Daoy (cell line): ENCODE results near the gene PIH1D1. TPM values are rescaled to one million over a fixed set of nuclear protein-coding genes. Genes with fewer than 3 reads are reported as not detected.

Experiments used
- DNase-seq: peaks from one replicate; pipeline ENCODE4 v3.0.0-alpha.2; 2015; ENCODE audit warnings: low read depth
- total RNA-seq: library from RNA; depleted of rRNA; stranded (reverse); fragments of >200 nt; shearing (Covaris generic); gene quantifications from 2 replicates; pipeline ENCODE4 v1.2.3, GENCODE V29; 2014

The PIH1D1 gene
- total RNA-seq, 1 experiment from 2014 or later, result 146 TPM

DNA sequence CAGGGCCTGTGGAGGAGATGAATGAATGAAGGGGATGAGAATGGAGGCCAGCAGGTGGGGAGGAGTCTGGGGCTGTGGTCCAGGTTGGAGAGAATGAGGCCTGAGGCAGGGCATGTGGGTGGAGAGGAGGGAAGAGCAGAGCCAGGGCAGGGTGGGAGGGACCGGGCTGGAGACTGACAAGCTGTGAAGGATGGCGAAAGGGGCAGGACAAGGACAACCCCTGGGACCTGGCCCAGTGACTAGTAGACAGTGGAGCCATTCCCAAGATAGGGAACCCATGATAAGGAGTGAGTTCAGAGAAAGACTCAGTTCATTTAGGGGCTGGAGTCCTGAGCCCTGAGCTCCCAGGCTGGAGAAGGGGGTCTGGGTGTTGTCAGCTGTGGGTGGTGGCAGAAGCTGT, 31.4 kb downstream of the PIH1D1 start:
- no peak for DNase-seq

GRCh38 chr19:49419173-49419572, 32.4 kb downstream of the PIH1D1 start:
- no peak for DNase-seq

GRCh38 chr19:49418511-49418910, 33.1 kb downstream of the PIH1D1 start:
- DNase-seq, result no peak

- DNase-seq, result no peak
These were observed 34.5 kb downstream of the PIH1D1 start for GRCh38 chr19:49417088-49417487.

DNA sequence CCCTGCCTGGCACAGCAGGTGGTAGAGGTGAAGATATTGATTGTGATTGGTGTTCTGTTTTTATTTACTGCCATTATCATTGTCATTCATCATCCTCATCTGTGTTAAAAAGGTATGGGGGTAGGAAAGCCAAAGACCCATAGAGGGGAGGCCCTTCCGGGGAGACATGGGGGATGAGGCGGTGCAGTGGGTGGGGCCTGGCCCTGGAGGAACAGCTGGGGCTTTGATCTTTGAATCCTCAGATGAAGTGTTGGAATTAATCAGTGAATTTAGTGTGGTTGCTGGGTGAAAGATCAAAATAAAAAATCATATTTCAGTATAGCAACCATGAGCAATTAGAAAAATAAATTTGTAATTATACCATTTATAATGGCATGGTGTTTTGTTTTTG, 35.8 kb downstream of the PIH1D1 start:
- DNase-seq, result no peak

DNA sequence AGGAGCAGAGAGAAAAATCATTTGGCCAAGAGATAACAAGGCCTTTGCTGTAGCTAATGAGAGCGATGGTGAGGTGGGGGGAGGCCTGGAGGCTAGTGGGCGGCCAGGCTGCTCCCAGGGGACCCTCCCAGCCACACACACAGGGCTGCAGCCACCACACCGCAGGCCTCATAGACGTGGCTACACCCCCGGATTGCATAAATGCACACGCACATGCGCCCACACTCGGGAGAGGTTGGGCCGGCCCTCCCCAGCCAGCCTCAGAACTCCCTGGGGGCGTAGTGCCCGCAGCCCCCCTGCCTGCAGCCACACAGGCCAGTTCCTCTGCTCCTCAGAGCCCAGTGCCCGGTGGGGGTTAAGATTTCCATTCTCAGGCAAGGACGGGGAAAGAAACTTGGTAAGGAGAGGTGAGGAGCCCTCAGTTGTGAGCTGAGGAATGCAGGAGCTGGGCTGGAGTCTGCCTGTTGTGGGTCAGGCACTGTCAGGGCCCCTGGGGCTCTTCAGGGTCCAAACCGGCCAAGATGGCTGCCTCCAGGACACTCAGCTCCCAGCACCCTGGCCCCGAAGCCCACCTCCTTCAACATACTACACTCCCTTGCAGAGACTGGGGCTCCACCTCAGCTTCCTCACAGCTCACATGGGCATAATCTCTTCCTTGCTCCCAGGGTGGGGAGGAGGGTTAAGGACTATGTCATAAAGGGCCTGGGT, 36.4 kb downstream of the PIH1D1 start:
- DNase-seq, result no peak

- DNase-seq, result no peak
These were observed 37.4 kb downstream of the PIH1D1 start for GRCh38 chr19:49414256-49414655.

GRCh38 chr19:49413348-49413747, 38.3 kb downstream of the PIH1D1 start:
- DNase-seq, result no peak

DNA sequence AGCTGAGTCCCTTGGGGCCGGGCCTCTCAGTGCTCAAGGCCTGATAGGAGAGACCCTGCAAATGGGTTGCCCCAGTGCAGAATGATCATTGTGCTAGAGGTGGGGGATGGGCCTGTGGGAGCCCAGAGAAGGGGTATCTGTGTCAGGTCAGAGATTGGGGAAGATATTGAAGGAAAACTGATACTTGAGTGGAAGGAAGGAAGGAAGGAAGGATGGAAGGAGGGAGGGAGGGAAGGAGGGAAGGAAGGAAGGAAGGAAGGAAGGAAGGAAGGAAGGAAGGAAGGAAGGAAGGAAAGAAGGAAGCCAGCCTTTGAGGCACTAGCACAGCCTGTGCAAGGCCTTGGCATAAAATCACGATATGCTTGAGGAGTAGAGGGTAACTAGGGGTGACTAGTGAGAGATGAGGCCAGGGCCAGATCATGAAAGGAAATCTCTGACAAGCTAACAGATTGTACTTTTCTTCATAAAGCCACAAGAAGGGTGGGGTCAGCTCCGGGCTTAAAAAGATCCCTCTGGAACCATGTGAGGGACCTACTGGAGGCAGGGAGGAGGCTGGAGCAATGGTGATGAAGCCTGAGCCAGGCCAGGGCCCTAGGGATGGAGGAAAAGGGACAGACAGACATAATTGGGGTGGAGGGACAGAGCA, 39.8 kb downstream of the PIH1D1 start:
- DNase-seq, result no peak

- DNase-seq, result no peak
These were observed 42.1 kb downstream of the PIH1D1 start for GRCh38 chr19:49409441-49410029.

GRCh38 chr19:49408816-49409440, 42.7 kb downstream of the PIH1D1 start:
- peak; percentile 61 for DNase-seq

- DNase-seq, result no peak
These were observed 44.1 kb downstream of the PIH1D1 start for GRCh38 chr19:49407482-49408015.

DNA sequence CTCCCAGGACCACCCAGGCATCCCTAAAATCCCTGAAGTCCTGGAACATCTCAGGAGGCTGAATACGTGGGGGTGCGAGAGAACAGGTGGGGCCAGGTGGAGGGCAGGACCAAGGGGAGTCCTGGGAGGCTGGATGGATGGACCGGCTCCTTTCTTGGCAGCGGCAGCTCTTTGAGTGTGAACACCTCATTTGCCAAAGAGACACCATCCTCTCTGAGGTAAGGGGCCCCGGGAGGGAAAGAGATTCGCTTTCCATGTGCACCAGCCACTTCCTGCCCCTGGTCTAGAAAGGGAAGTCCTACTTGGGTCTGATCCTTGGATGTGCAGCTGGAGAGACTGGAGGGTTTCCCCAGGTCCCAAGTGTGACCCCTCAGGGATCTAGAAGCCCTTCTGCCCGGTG, 44.5 kb downstream of the PIH1D1 start:
- DNase-seq, result no peak

DNA sequence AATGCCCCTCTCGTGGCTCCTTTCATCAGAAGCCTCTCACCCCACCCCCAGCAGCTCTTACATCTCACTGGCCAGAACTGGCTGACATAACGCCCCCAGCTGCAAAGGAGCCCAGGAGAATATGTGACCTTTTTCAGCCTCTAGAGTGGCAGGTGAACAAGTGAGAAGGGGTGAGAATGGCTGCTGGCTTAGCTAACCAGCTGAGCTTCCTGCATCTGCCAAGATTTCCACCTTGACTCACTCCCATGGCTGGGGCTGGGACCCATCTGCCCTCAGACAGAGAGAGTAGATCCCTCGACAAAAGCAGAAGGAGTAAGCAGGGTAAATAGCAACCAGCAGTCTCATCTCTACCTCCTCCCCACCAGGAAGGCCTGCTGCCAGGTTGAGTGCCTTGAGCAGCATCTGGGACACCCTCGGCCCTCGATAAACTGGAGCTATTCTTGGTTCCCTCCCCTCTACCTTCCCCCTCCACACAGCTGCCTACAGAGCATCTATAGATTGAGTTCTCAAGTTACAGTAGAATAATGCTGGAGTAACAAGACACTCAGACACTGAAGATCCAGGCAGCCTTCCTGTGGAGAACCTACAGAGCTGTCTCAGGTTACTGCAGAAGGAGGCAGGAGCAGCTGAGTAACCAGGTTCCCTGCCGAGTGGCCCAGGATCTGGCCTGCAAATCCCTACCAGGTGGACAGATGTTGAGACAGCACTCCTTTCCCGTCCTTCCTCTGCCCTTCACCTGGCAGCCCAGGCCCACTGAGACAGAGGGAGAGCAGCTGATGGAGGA, 48.0 kb downstream of the PIH1D1 start:
- peak; percentile 38 for DNase-seq

GRCh38 chr19:49400029-49400428, 51.6 kb downstream of the PIH1D1 start:
- DNase-seq, result no peak

GRCh38 chr19:49398931-49399330, 52.7 kb downstream of the PIH1D1 start:
- DNase-seq, result no peak

DNA sequence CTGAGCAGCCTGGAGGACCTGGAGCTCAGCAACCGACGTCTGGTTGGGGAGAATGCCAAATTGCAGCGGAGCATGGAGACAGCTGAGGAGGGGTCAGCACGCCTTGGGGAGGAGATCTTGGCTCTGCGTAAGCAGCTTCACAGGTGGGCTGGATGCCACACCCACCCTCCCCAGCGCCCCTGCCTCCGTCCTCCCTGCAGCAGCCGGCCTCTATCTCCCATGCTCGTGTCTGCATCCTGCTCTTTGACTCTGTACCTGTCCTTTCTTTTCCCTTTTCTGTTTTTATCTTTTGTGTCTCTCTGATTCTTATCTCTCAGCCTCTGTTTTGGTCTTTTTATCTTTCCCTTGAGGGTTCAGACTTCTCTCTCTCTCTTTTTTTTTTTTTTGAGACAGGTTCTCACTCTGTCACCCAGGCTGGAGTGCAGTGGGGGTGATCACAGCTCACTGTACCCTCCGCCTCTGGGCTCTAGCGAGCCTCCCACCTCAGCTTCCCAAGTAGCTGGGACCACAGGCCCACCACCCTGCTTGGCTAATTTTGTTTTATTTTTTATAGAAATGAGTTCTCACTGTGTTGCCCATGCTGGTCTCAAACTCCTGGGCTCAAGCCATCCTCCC, 53.5 kb downstream of the PIH1D1 start:
- DNase-seq, result no peak

DNA sequence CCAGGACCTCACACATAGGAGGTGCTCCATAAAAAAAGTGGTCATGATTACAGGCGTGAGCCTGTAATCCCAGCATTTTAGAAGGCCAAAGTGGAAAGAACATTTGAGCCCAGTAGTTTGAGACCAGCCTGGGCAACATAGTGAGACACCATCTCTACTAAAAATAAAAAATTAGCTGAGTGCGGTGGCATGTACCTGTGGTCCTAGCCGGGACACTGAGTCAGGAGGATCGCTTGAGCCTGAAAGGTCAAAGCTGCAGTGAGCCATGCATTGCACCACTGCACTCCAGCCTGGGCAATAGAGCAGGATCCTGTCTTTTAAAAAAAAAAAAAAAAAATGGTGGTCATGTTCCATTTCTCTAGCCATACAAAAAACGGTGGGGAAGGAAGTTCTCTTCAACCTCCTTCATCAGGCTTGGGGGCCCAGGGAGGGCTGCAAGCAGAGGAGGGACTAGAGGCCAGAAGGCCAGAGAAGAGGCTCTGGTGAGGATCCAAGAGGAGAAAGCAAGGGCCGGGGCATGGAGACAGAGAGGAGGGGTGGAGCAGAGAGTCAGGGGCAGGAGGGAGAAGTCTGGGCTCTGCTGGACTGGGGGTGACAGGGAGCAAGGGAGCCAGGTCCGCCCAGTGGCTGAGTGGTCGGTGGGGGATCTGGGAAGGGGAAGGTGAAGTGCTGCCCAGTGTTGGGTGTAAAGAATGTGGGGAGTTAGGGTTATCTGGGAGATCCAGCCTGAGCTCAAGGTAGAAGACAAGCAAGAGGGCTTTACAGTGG, 54.7 kb downstream of the PIH1D1 start:
- DNase-seq, result no peak
